ENCODE results near the gene SLC22A3.
"Not testable (repeated sequence)": the region's sequence is repeated elsewhere in the genome, so short reads cannot be mapped to it uniquely, and the experiment has no call there.

DNA sequence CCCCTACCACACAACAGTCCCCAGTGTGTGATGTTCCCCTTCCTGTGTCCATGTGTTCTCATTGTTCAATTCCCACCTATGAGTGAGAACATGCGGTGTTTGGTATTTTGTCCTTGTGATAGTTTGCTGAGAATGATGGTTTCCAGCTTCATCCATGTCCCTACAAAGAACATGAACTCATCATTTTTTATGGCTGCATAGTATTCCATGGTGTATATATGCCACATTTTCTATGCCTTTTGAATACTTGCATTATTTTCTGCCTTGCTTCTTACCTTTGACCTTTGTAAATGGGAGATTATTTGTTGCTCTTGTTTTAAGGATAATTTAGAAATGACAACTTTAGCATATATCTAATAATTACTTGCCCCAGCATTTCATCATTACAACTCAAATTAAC is 45.3 kb downstream of the SLC22A3 start:
- TF ChIP-seq, protein P1, sequence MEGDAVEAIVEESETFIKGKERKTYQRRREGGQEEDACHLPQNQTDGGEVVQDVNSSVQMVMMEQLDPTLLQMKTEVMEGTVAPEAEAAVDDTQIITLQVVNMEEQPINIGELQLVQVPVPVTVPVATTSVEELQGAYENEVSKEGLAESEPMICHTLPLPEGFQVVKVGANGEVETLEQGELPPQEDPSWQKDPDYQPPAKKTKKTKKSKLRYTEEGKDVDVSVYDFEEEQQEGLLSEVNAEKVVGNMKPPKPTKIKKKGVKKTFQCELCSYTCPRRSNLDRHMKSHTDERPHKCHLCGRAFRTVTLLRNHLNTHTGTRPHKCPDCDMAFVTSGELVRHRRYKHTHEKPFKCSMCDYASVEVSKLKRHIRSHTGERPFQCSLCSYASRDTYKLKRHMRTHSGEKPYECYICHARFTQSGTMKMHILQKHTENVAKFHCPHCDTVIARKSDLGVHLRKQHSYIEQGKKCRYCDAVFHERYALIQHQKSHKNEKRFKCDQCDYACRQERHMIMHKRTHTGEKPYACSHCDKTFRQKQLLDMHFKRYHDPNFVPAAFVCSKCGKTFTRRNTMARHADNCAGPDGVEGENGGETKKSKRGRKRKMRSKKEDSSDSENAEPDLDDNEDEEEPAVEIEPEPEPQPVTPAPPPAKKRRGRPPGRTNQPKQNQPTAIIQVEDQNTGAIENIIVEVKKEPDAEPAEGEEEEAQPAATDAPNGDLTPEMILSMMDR (IDR thresholded peaks at IDR 0.05) = not testable (repeated sequence)
- TF ChIP-seq, protein P2, sequence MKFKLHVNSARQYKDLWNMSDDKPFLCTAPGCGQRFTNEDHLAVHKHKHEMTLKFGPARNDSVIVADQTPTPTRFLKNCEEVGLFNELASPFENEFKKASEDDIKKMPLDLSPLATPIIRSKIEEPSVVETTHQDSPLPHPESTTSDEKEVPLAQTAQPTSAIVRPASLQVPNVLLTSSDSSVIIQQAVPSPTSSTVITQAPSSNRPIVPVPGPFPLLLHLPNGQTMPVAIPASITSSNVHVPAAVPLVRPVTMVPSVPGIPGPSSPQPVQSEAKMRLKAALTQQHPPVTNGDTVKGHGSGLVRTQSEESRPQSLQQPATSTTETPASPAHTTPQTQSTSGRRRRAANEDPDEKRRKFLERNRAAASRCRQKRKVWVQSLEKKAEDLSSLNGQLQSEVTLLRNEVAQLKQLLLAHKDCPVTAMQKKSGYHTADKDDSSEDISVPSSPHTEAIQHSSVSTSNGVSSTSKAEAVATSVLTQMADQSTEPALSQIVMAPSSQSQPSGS (CRISPR knock-in tag; IDR thresholded peaks at IDR 0.05; ENCODE audit: borderline replicate concordance, low read depth) = not testable (repeated sequence)
- TF ChIP-seq, protein P3, sequence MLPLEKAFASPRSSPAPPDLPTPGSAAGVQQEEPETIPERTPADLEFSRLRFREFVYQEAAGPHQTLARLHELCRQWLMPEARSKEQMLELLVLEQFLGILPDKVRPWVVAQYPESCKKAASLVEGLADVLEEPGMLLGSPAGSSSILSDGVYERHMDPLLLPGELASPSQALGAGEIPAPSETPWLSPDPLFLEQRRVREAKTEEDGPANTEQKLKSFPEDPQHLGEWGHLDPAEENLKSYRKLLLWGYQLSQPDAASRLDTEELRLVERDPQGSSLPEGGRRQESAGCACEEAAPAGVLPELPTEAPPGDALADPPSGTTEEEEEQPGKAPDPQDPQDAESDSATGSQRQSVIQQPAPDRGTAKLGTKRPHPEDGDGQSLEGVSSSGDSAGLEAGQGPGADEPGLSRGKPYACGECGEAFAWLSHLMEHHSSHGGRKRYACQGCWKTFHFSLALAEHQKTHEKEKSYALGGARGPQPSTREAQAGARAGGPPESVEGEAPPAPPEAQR (CRISPR knock-in tag; IDR thresholded peaks at IDR 0.05) = not testable (repeated sequence)
- TF ChIP-seq, protein P4, sequence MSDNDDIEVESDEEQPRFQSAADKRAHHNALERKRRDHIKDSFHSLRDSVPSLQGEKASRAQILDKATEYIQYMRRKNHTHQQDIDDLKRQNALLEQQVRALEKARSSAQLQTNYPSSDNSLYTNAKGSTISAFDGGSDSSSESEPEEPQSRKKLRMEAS (CRISPR knock-in tag; IDR thresholded peaks at IDR 0.05) = not testable (repeated sequence)
- TF ChIP-seq, protein P5, sequence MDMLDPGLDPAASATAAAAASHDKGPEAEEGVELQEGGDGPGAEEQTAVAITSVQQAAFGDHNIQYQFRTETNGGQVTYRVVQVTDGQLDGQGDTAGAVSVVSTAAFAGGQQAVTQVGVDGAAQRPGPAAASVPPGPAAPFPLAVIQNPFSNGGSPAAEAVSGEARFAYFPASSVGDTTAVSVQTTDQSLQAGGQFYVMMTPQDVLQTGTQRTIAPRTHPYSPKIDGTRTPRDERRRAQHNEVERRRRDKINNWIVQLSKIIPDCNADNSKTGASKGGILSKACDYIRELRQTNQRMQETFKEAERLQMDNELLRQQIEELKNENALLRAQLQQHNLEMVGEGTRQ (CRISPR knock-in tag; IDR thresholded peaks at IDR 0.05) = not testable (repeated sequence)

Measured in WTC11 (cell line).